Measurements from ENCODE around the gene PRAMEF10.
"Not testable (repeated sequence)": the region's sequence is repeated elsewhere in the genome, so short reads cannot be mapped to it uniquely, and the experiment has no call there.

Gene PRAMEF10, protein sequence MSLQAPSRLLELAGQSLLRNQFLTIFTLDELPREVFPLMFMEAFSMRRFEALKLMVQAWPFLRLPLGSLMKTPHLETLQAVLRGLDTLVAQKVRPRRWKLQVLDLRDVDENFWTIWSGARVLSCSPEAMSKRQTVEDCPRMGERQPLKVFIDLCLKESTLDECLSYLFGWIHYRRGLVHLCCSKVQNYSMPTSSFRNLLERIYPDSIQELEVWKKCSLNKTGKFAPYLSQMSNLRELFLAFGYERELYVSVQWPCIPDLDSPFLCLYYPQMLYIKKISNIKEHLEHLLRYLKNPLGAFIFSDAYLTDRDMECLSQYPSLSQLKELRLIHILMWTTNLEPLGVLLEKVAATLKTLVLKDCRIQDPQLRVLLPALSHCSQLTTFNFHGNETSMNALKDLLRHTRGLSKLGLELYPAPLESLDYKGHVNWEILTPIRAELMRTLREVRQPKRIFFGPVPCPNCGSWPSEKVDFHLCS

DNA sequence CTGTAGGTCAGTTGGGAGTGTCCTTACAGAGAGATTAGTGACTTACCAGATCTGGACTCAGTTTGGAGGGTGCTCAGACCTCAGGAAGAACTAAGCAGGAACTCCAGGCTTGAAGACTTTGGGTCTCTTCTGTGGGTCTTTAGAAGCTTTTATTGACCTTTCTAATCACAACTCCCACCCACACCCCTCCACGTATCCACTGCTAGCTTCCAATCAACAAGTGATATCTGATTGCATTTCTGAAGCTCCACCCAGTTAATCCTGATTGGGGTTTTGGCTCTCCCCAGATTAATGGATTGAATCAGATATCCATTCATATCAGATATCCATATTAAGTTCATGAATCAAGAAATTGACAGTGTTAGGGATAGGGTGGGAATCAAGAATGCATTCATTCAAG, at the start of gene PRAMEF10:
TSS of gene PRAMEF10 (minus strand) at position 101 of the 400 bp plus-strand sequence. CDS start 2,423 bp downstream, outside the sequence.
- DNase-seq = not testable (repeated sequence)

DNA sequence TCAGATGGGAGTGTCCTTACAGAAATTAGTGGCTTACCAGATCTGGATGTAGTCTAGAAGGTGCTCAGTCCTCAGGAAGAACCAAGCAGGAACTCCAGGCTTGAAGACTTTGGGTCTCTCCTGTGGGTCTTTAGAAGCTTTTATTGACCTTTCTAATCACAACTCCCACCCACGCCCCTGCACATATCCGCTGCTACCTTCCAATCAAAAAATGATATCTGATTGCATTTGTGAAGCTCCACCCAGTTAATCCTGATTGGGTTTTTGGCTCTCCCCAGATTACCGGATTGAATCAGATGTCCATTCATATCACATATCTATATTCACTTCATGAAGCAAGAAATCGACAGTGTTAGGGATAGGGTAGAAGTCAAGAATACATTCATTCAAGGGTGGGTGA, 49.4 kb upstream of the PRAMEF10 start, which contains the start of gene PRAMEF6:
TSS of gene PRAMEF6 (minus strand) at position 101 of the 400 bp plus-strand sequence. CDS start 5,062 bp downstream, outside the sequence.
- DNase-seq = not testable (repeated sequence)

DNA sequence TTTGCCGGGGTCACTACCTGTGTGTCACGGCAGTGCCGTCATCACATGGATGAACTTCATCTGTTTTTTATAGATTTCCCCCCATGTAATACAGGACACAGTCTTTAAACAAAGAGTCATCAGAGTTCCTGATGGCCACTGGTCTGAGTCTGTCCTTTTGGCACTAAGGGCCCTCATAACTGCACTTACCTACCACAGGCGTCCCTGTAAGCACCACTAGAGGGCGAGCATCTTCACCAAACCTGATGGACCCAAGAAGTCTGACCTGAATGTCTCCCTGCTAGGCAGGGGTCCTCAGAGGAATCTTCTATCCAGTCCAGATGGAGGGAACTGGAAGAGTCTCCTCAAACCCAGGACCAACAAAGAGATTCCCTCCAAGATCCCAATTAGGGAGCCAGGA, 26.3 kb upstream of the PRAMEF10 start:
- not testable (repeated sequence) for DNase-seq

DNA sequence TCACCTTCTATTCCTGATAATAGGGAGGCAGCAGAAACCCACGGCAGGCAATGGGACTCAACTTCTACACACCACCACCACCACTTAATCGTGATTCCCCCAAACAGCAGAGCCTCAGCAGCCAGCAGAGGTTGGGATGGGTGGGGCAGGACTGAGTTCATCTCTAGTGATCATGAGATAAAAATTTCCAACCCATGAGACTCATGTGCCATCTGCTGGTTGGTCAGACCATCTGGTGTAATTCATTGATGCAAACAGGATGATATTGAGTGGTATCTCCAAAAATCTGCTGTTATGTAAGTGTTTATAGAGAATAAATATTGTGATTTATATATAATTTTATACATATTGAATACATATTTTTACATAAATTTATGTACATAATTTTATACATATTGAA, 23.7 kb upstream of the PRAMEF10 start:
- DNase-seq = not testable (repeated sequence)

DNA sequence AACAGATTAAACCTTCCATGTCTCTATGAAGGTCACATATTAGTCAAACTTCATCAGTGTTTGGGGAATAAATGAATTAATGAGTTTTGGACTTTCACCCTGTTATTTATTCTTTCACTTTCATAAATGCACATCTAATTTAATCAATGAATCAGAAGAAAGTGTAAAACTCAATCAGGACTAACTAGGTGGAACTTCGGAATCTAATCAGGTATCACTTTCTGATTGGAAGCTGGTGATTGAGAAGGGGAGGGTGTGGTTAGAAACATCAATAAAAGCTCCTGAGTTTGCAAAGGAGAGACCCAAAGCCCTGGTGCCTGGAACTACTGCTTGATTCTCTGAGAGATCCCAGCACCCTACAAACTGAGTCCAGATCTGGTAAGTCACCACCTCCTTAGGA, 18.2 kb upstream of the PRAMEF10 start, which contains the start of gene PRAMEF7:
TSS of gene PRAMEF7 (plus strand) at position 301 of the 400 bp plus-strand sequence. CDS start 1,083 bp downstream, outside the sequence.
- DNase-seq = not testable (repeated sequence)

DNA sequence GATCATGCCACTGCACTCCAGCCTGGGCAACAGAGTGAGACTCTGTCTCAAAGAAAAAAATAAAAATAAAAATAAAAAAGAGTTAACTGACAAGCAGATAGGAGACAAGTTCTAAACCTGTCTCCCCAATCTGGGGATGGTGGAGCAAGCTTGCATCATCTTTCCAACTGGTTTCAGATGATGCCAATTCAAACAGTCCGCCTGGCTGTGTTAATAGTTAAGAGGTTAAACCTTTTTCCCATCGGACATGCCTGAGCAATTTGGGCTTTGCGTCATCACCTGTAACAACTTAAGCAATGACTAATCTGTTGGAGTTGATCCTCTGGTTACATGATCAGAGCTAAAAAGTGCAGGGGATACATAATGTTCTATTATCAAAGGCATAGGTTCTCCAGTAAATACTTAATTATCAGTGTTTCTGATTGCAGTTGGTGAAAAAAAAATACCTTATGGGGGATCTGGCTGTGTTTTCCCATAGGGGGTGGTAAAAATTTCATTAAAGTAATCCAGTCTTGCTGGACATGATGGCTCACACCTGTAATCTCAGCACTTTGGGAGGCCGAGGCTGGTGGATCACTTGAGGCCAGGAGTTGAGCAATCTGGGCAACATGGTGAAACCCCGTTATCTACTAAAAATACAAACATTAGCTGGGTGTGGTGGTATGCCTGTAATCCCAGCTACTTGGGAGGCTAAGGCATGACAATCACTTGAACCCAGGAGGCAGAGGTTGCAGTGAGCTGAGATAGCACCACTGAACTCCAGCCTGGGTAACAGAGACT, 5.9 kb upstream of the PRAMEF10 start:
- not testable (repeated sequence) for DNase-seq

DNA sequence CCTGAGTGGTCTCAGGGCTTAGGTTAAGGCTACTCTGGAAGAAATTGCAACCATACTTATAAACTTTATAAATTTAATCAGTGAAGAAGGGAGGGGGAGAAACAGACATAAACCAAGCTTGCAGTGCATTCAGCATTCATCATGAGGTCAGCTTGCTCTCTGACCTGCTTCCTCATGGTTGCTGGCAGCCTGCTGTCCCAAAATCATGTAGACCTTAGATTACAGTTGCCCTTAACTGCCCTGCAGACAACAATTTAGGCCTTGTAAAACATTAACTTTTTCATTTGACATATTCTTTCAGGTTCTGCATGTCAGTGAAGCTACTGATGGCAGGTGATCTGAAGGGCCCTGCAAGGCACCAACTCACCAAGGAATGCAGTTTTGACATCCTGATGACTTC, 1.1 kb upstream of the PRAMEF10 start:
- DNase-seq = not testable (repeated sequence)

DNA sequence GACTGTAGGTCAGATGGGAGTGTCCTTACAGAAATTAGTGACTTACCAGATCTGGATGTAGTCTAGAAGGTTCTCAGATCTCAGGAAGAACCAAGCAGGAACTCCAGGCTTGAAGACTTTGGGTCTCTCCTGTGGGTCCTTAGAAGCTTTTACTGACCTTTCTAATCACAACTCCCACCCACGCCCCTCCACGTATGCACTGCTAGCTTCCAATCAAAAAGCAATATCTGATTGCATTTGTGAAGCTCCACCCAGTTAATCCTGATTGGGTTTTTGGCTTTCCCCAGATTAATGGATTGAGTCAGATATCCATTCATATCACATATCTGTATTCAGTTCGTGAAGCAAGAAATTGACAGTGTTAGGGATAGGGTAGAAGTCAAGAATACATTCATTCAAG, 12.0 kb downstream of the PRAMEF10 start, which contains the start of gene PRAMEF4:
TSS of gene PRAMEF4 (minus strand) at position 101 of the 400 bp plus-strand sequence. CDS start 2,807 bp downstream, outside the sequence.
- not testable (repeated sequence) for DNase-seq

DNA sequence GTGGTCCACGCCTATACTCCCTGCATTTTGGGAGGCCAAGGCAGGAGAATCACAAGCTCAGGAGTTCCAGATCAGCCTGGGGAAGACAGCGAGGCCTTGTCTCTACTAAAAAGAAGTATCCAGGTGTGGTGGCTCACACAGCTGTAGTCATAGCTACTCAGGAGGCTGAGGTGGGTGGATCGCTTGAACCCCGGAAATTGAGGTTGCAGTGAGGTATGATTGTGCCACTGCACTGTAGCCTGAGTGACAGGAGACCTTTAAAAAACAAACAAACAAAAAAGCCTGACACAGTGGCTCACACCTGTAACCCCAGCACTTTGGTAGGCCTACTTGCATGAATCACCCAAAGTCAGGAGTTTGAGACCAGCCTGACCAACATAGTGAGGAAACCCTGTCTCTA, 19.6 kb downstream of the PRAMEF10 start:
- DNase-seq = not testable (repeated sequence)

DNA sequence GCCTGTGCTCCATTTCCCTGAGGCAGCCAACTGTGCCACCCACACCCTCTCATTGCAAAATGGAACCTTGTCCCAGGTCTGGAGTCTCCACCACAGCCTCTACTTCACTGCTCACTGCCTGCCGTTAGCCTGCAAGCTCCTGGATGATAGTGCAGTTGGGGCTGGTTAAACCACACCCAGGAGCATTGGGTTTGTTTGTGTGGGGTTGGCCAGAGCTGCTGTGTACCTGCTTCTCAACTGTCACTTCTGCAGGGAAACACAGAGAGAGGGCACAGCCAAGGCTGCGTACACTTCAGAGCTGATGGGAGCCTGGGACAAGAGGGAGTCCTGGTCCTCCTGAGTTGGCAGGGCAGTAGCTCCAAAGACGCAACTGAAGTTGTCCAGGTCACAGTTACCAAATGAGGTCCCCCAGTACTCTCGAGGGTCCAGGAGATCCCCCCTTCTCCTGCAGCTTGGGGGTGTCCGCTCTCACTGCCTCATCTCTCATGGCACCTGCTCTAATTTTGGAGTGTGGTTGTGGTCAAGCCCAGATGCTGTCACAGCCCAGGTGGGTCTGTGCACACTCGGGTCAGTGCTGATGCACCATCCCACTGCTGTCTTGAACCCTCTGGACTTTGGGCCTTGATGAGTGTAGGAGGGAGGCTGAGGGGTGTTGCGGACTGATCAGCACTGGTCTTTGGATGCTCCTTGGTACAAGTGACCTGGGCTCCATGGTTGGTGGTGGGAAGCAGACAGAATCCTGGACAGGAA, 34.8 kb downstream of the PRAMEF10 start:
- DNase-seq = not testable (repeated sequence)

DNA sequence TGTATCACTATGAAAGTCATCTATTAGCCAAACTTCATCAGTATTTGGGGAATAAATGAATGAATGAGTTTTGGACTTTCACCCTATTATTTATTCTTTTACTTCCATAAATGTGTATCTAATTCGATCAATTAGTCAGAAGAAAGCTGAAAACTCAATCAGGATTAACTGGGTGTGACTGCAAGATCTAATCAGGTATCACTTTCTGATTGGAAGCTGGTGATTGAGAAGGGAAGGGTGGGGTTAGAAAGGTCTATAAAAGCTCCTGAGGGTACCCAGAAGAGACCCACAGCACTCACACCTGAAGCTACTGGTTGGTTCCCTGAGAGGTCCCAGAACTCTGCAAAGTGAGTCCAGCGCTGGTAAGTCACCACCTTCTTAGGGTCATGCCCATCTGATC, 41.3 kb downstream of the PRAMEF10 start, which contains the start of gene PRAMEF2:
TSS of gene PRAMEF2 (plus strand) at position 301 of the 400 bp plus-strand sequence. CDS start 1,924 bp downstream, outside the sequence.
- DNase-seq = not testable (repeated sequence)

DNA sequence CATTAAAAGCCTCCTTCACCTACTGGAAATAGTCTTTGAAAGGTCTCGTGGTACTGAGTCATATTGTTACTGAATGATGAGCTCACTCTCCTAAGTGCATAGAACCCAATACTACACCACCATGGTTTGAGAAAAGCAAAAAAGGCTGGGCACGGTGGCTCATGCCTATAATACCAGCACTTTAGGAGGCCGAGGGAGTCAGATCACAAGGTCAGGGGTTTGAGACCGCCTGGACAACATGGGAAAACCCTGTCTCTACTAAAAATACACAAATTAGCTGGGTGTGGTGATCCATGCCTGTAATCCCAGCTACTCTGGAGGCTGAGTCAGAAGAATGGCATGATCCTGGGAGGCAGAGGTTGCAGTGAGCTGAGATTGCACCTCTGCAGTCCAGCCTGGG, 46.3 kb downstream of the PRAMEF10 start:
- DNase-seq = no peak

DNA sequence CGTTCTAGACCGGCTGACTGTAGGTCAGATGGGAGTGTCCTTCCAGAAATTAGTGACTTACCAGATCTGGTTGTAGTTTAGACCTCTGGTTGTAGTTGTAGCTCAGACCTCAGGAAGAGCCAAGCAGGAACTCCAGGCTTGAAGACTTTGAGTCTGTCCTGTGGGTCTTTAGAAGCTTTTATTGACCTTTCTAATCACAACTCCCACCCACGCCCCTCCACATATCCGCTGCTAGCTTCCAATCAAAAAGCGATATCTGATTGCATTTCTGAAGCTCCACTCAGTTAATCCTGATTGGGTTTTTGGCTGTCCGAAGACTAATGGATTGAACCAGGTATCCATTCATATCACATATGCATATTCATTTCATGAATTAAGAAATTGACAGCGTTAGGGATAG, 49.5 kb downstream of the PRAMEF10 start, which contains the start of gene HNRNPCL1:
TSS of gene HNRNPCL1 (minus strand) at position 101 of the 400 bp plus-strand sequence. CDS start 431 bp downstream, outside the sequence.
- DNase-seq = not testable (repeated sequence)
